ENCODE results near the gene NXPH3.

DNA sequence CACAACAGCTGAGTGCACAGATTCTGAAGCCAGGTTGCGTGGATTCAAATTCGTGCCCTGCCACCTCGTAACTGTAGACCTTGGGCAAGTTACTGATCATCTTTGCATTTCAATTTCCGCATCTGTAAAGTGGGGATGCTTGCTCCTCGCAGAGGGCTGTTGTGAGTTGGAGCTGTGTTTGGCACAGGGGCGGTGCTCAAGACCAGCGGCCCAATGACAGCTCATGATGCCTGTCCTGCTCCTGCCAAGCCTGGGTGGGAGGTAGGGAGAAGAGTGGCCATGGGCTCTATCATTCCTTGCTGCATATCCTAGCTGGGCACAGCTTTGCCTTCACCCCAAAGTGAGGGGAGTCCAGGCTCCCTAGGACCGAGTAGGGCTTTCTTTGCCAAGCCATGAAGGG, 12.6 kb downstream of the NXPH3 start:
- TF ChIP-seq, protein P1, sequence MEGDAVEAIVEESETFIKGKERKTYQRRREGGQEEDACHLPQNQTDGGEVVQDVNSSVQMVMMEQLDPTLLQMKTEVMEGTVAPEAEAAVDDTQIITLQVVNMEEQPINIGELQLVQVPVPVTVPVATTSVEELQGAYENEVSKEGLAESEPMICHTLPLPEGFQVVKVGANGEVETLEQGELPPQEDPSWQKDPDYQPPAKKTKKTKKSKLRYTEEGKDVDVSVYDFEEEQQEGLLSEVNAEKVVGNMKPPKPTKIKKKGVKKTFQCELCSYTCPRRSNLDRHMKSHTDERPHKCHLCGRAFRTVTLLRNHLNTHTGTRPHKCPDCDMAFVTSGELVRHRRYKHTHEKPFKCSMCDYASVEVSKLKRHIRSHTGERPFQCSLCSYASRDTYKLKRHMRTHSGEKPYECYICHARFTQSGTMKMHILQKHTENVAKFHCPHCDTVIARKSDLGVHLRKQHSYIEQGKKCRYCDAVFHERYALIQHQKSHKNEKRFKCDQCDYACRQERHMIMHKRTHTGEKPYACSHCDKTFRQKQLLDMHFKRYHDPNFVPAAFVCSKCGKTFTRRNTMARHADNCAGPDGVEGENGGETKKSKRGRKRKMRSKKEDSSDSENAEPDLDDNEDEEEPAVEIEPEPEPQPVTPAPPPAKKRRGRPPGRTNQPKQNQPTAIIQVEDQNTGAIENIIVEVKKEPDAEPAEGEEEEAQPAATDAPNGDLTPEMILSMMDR (IDR thresholded peaks at IDR 0.05; ENCODE audit: insufficient read depth, low read length): no peak
- TF ChIP-seq, protein P2, sequence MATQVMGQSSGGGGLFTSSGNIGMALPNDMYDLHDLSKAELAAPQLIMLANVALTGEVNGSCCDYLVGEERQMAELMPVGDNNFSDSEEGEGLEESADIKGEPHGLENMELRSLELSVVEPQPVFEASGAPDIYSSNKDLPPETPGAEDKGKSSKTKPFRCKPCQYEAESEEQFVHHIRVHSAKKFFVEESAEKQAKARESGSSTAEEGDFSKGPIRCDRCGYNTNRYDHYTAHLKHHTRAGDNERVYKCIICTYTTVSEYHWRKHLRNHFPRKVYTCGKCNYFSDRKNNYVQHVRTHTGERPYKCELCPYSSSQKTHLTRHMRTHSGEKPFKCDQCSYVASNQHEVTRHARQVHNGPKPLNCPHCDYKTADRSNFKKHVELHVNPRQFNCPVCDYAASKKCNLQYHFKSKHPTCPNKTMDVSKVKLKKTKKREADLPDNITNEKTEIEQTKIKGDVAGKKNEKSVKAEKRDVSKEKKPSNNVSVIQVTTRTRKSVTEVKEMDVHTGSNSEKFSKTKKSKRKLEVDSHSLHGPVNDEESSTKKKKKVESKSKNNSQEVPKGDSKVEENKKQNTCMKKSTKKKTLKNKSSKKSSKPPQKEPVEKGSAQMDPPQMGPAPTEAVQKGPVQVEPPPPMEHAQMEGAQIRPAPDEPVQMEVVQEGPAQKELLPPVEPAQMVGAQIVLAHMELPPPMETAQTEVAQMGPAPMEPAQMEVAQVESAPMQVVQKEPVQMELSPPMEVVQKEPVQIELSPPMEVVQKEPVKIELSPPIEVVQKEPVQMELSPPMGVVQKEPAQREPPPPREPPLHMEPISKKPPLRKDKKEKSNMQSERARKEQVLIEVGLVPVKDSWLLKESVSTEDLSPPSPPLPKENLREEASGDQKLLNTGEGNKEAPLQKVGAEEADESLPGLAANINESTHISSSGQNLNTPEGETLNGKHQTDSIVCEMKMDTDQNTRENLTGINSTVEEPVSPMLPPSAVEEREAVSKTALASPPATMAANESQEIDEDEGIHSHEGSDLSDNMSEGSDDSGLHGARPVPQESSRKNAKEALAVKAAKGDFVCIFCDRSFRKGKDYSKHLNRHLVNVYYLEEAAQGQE (IDR thresholded peaks at IDR 0.05; ENCODE audit: insufficient replicate concordance, low read depth): no peak
- TF ChIP-seq POLR2AphosphoS5 (IDR thresholded peaks at IDR 0.05; ENCODE audit: low read depth) (no peak), GABPA (IDR thresholded peaks at IDR 0.05; ENCODE audit: low read depth) (no peak)

All from HL-60 (cell line).